Renal pelvis (tissue), 4 donors: ENCODE measurements around the gene FAM186B. TPM values are rescaled to one million over a fixed set of nuclear protein-coding genes. Genes with fewer than 3 reads are reported as not detected.

Experiments
- DNase-seq: peaks from one replicate; pipeline ENCODE4 v3.0.0-alpha.2; 2013
- polyA plus RNA-seq, 3 donors: library from polyadenylated mRNA; unstranded; fragments of 120-200 nt; gene quantifications; one replicate each; pipeline ENCODE4 v1.2.1, GENCODE V29; 2013; ENCODE audit not compliant: insufficient read length in 3 of 3

Gene FAM186B
- polyA plus RNA-seq, 3 donors = 0.93 to 3.9 (median 3.9) TPM

- no peak for DNase-seq
These were observed 31.1 kb upstream of the FAM186B start for GRCh38 chr12:49636574-49636973.

- DNase-seq = no peak
These were observed 30.2 kb upstream of the FAM186B start for GRCh38 chr12:49635656-49636055.

- DNase-seq = no peak
These were observed 29.6 kb upstream of the FAM186B start for GRCh38 chr12:49635036-49635435.

GRCh38 chr12:49633703-49634345 is 28.4 kb upstream of the FAM186B start:
- DNase-seq = no peak

GRCh38 chr12:49632986-49633702 is 27.7 kb upstream of the FAM186B start:
- DNase-seq = no peak

- no peak for DNase-seq
These were observed 27.0 kb upstream of the FAM186B start for GRCh38 chr12:49632401-49632800.

- no peak for DNase-seq
These were observed 26.0 kb upstream of the FAM186B start for GRCh38 chr12:49631336-49631907.

GRCh38 chr12:49627752-49628360 is 22.4 kb upstream of the FAM186B start:
- DNase-seq = no peak

- no peak for DNase-seq
These were observed 21.4 kb upstream of the FAM186B start for GRCh38 chr12:49626836-49627235.

GRCh38 chr12:49626169-49626835 is 20.9 kb upstream of the FAM186B start:
- no peak for DNase-seq

- no peak for DNase-seq
These were observed 19.6 kb upstream of the FAM186B start for GRCh38 chr12:49624921-49625577.

GRCh38 chr12:49623142-49623904 is 17.9 kb upstream of the FAM186B start, which contains the start of gene PRPF40B:
PRPF40B (plus strand) TSS chr12:49623561; CDS start chr12:49623591, 30 bp downstream.
- peak; percentile 75 for DNase-seq

GRCh38 chr12:49622501-49623141 is 17.2 kb upstream of the FAM186B start:
- DNase-seq = no peak

GRCh38 chr12:49621651-49622500 is 16.4 kb upstream of the FAM186B start:
- no peak for DNase-seq

- no peak for DNase-seq
These were observed 13.8 kb upstream of the FAM186B start for GRCh38 chr12:49619286-49619685.

- DNase-seq = no peak
These were observed 13.1 kb upstream of the FAM186B start for GRCh38 chr12:49618576-49618975.

GRCh38 chr12:49616533-49617219 is 11.2 kb upstream of the FAM186B start:
- DNase-seq = no peak

GRCh38 chr12:49615725-49616124 is 10.3 kb upstream of the FAM186B start:
- no peak for DNase-seq

GRCh38 chr12:49612210-49612609 is 6.8 kb upstream of the FAM186B start:
- DNase-seq = no peak
